NCI-H446 treated with DMSO at 0.1 percent for 48 hours (cell line): Measurements from ENCODE around the gene CDK11B.

Experiments used
- DNase-seq: peaks from one replicate; lab custom pipeline; 2025; lab: John Stamatoyannopoulos, UW

CDK11B gene

GRCh38 chr1:1615256-1616044 is 43.4 kb downstream of the CDK11B start, which contains the start of gene MIB2:
Gene MIB2, plus strand, starts transcription at chr1:1615500. Its CDS starts 7,953 bp downstream, at chr1:1623453.
- peak; percentile 95 for DNase-seq

DNA sequence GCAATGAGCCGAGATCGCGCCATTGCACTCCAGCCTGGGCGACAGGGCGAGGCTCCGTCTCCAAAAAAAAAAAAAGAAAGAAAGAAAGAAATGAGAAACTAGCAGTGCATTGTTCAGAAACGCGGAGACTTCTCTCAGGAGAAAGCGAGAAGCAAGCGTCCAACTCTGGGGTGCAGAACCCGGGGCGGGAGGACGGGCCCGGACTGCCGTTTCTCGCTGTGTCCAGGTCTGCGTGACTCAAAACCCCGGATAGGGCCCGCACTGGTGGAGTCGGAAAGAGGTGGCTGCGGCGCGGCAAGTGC is 43.9 kb downstream of the CDK11B start:
- DNase-seq: no peak

- DNase-seq: no peak
Measured at GRCh38 chr1:1614204-1614953, 44.4 kb downstream of the CDK11B start.

GRCh38 chr1:1613509-1614082 is 45.2 kb downstream of the CDK11B start:
- DNase-seq: no peak

GRCh38 chr1:1612104-1612400 is 46.8 kb downstream of the CDK11B start:
- DNase-seq: no peak

DNA sequence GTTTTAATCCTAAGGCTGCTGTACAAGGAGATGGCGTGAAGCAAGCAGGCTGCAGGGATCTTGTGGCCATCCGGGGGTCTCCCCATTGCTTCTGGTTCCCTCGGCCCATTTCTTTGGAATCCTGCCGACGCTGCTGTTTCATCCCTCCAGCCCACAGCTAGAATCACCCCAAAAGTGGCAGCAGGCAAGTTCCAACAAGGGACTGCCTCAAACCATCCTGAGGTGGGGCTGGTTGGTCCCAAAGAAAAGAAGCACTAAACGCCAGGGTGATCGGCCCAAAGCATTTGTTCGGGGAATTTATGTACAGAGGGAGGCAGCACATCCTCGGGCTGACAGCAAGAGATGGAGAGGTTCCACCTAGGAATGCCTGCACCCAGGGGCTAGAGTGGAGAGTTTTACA is 48.0 kb downstream of the CDK11B start:
- no peak for DNase-seq

- no peak for DNase-seq
Measured at GRCh38 chr1:1609822-1610485, 48.9 kb downstream of the CDK11B start.

DNA sequence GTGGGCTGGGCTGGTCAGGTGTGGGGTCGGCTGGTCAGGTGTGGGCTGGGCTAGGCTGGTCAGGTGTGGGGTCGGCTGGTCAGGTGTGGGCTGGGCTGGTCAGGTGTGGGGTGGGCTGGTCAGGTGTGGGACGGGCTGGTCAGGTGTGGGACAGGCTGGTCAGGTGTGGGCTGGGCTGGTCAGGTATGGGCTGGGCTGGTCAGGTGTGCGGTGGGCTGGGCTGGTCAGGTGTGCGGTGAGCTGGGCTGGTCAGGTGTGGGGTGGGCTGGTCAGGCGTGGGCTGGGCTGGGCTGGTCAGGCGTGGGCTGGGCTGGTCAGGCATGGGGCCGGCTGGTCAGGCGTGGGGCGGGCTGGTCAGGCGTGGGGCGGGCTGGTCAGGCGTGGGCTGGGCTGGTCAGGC is 52.6 kb downstream of the CDK11B start:
- DNase-seq: no peak

GRCh38 chr1:1605724-1606123 is 53.1 kb downstream of the CDK11B start:
- DNase-seq: no peak

DNA sequence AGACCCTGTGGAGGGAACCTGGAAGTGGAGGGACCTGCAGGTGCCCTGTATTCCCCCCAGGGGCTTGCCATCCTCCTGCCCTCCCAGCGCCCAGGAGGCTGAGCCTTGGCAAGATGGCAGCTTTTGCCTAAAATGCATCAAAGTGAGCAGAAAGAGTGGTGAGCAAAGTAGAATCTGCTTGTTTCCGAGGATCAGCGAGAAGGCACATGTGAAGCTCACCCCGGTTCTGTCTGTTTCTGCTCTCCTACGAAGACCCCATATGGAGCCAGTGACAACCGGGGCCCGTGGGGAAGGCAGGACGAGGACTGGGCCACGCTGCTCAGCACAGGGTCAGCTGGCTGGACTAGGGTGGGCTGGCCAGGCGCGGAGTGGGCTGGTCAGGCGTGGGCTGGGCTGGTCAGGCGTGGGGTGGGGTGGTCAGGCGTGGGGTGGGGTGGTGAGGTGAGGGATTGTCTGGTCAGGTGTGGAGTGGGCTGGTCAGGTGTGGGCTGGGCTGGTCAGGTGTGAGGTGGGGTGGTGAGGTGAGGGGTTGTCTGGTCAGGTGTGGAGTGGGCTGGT is 53.7 kb downstream of the CDK11B start:
- no peak for DNase-seq

DNA sequence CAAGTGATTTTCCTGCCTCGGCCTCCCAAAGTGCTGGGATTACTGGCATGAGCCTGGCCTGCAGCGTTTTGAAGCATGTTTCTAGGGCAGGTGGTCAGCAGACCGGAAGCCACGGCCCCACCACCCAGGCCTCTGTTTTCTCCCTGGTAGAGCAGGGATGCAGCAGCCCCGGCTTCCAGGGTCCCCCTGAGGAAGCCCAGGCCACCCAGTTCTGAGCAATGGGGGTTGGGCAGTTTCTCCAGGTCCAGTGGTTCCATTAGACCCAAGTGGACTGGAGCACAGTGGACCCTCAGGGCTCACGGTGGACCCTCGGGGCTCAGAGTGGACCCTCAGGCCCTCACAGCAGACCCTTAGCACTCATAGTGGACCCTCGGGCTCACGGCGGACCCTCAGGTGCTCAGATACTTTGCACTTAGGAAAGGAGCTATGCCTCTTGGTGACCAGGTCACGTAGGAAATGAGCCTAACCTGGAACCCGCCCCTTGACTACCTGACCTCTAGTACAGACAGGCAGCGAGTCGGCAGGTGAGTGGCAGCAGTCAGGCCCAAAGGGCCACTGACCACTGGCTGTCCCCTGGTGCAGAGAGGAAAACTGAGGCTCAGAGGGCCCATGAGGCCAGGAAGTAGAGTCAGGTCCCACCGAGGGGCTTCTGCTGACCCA is 54.3 kb downstream of the CDK11B start:
- DNase-seq: no peak

DNA sequence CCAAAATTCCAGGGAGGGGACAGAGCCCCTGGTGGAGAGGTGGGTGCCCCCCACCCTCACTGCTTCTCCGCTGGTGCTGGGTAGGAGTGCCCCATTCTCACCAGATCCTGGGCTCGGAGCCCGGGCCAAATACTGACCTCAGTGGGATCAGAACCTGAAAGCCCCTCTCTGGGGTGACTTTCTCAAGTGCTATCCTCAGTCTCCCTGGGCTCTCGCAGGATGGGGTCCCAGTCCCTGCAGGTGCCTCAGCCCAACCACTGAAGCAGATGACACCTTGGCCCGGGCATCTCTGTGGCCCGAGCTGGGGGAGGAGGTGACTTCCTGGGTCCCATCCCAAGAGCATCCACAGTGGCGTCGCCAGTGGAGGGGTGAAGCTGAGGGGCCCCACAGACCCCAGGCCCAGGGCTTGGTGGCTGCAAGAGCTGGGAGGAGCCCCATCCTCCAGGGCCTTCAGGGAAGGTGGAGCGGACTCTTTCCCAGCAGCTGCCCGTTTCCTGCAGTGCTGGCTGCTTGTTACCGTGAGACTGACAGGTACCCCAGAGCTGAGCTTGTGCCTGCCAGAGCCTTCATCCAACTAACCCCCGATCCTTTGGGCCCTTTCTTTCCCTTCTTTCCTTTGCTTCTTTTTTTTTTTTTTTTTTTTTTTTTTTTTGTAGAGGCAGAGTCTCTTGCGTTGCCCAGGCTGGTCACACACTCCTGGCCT is 55.0 kb downstream of the CDK11B start:
- no peak for DNase-seq

DNA sequence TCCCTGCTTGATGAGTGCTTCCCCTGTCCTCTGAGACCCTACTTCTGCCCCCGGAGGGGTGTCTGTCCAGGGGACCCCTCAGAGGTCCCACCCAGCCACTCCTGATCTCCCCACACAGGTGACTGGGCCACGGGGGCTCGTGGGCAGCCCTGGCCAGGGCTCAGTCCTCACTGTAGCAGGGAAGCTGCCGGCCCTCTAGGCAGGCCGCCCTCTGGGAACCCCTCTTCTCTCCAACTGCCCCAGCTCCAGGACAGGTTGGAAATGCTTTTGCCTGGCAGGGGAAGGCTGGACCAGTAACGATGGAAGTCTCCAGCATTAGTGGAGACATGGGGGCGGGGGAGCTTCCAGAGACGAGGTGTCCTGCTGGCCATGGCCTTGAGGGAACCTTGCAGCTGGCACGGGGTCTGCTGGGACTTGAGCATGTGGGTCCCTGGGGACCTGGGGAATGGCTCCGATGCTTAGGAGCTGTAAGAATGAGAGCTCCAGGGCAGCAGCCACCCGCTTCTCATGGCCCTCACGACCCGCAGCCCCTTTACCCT is 55.8 kb downstream of the CDK11B start:
- DNase-seq: no peak

GRCh38 chr1:1602304-1602967 is 56.4 kb downstream of the CDK11B start:
- no peak for DNase-seq

- DNase-seq: no peak
Measured at GRCh38 chr1:1601564-1602303, 57.1 kb downstream of the CDK11B start.

DNA sequence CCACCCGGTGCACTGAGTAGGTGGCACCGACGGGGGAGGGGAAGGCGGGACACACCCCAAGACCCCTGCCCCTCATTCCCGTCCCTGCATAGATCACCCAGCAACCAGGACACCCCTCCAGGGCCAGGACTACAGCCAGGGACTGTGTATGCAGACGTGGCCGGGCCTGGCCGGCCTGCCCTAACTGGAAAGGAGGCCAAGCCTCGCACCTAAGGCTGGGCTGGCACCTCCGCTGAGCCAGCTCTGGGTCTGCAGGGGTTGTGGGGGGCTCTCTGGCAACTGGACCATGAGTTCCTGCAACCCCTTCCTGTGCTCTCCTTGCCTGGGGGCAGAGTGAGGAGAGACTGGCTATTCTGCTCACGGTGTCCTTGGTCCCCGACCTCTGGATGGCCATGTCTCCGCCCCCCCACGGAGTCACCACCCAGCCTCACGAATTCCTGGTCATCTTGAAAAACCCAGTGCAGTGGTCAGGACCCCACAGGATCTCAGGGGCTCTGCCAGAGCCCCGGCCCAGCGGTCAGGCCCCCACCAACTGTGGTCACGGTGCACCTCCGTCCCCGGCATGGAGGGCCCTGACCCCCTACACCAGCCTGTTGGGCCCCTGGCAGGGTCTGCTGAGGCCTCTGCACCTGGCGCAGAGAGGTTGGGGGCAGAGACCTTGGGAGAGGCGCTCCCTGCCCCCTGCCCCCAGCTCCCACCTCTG is 57.8 kb downstream of the CDK11B start:
- DNase-seq: no peak

DNA sequence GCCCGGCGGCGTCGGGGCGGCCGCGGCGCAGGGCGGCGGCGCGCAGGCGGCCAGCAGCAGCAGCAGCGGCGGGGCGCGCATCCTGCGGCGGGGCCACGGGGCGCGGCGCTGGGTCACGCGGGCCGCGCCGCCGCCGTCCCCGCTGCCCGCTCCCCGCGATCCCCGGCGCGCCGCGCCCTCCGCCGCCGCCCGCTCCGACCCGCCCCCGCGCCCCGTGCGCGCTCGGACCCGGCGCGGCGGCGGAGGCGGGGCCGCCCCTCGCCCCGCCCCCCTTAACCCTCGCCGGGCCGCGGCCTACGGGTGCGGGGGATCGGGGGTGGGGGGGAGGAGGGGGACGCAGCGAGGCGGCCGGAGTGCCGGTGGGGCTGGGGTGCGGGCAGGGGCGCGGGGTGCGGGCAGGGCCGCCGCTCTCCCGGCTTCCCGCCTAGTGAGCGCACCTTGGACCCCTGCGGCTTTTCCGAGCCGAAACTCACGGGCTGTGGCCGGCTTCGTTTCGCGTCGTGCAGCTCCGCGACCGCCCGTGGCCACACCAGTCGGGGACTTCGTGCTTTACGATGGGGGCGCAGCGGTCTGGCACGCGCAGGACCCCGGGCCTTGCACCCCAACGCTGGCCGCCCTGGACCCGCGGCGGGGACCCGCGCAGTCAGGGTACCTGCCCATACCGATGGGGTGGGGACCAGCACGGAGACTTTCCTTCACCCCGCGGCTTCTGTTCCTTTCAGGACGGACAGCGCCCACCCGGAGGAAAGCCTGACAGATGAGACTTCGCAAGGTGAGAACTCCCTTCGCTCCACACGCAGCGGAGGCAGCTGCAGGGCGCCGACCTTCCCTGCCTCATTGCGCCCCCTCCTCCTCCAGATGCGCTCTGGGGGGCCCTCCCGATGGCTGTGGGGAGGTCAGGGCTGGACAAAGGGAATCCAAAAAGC is 58.6 kb downstream of the CDK11B start, which contains the start of gene FNDC10:
Gene FNDC10, minus strand, starts transcription at position 201 of the 926 bp plus-strand sequence. Its CDS starts 120 bp downstream, at position 81.
- DNase-seq: no peak
